Fibroblast of the aortic adventitia (primary cell): ENCODE results near the gene GABRG3. TPM values are rescaled to one million over a fixed set of nuclear protein-coding genes. Genes with fewer than 3 reads are reported as not detected.

Source experiments
- DNase-seq: peaks from one replicate; pipeline ENCODE4 v3.0.0-alpha.2; 2010; ENCODE audit warnings: low read depth
- H3K4me3 ChIP-seq: 2 replicates; pipeline ENCODE4 v1.5.1; 2011; ENCODE audit warnings: low read depth, mild to moderate bottlenecking, control low read depth, low read length, moderate library complexity
- CTCF ChIP-seq: IDR thresholded peaks from 2 replicates; pipeline ENCODE4 v1.5.1; 2011; ENCODE audit warnings: mild to moderate bottlenecking, low read length, control low read depth, inconsistent platforms; ENCODE audit not compliant: insufficient read depth
- total RNA-seq: library from RNA; depleted of rRNA; stranded (reverse); fragments of >200 nt; gene quantifications from 2 replicates; pipeline ENCODE4 v1.2.3, GENCODE V29; 2012; ENCODE audit warnings: low replicate concordance

GABRG3 gene
- total RNA-seq, 1 donor: not detected

GRCh38 chr15:27541581-27541980 lies 570.6 kb downstream of the GABRG3 start:
- no peak overlapping the region for H3K4me3 ChIP-seq
- TF ChIP-seq CTCF: no peak
- no peak for DNase-seq

GRCh38 chr15:27545494-27546255 lies 574.7 kb downstream of the GABRG3 start:
- no peak for TF ChIP-seq CTCF
- no peak overlapping the region for H3K4me3 ChIP-seq
- DNase-seq: no peak

GRCh38 chr15:27549746-27550145 lies 578.8 kb downstream of the GABRG3 start:
- no peak for DNase-seq
- no peak overlapping the region for H3K4me3 ChIP-seq
- TF ChIP-seq CTCF: no peak

GRCh38 chr15:27550635-27551034 lies 579.7 kb downstream of the GABRG3 start:
- TF ChIP-seq CTCF: no peak
- no peak overlapping the region for H3K4me3 ChIP-seq
- no peak for DNase-seq

- H3K4me3 ChIP-seq: no peak overlapping the region
- TF ChIP-seq CTCF: no peak
- no peak for DNase-seq
These were observed 590.8 kb downstream of the GABRG3 start for GRCh38 chr15:27561816-27562215.

- TF ChIP-seq CTCF: no peak
- H3K4me3 ChIP-seq: no peak overlapping the region
- no peak for DNase-seq
These were observed 592.9 kb downstream of the GABRG3 start for GRCh38 chr15:27563765-27564370.

GRCh38 chr15:27564656-27565055 lies 593.7 kb downstream of the GABRG3 start:
- H3K4me3 ChIP-seq: no peak overlapping the region
- no peak for TF ChIP-seq CTCF
- no peak for DNase-seq
